Activated naive CD8-positive, alpha-beta T cell treated with anti-CD3 and anti-CD28 coated beads, Interleukin-2, amount 50 U/mL, for 24 hours (primary cell): ENCODE measurements around the gene ANO5.
"Not testable (repeated sequence)": the region's sequence is repeated elsewhere in the genome, so short reads cannot be mapped to it uniquely, and the experiment has no call there.

Experiments
- ATAC-seq: fragments of 150-1000 bp; cut with Tn5 transposase; one replicate; pipeline ENCODE4 v1.10.0; 2021
- DNase-seq: peaks from one replicate; pipeline ENCODE4 v3.0.0; 2021
- H3K27ac Mint-ChIP-seq: one replicate; pipeline ENCODE4 v1.8.0; 2021; ENCODE audit warnings: mild to moderate bottlenecking, mixed read lengths
- H3K27me3 Mint-ChIP-seq: one replicate; pipeline ENCODE4 v1.8.0; 2021; ENCODE audit warnings: mixed read lengths
- H3K36me3 Mint-ChIP-seq: one replicate; pipeline ENCODE4 v1.8.0; 2021; ENCODE audit warnings: low read depth, mixed read lengths
- H3K4me1 Mint-ChIP-seq: one replicate; pipeline ENCODE4 v1.8.0; 2021; ENCODE audit warnings: mixed read lengths
- H3K4me3 Mint-ChIP-seq: one replicate; pipeline ENCODE4 v1.8.0; 2021; ENCODE audit warnings: mild to moderate bottlenecking, moderate library complexity, mixed read lengths
- H3K9me3 Mint-ChIP-seq: one replicate; pipeline ENCODE4 v1.8.0; 2021; ENCODE audit warnings: mixed read lengths

ANO5 gene

DNA sequence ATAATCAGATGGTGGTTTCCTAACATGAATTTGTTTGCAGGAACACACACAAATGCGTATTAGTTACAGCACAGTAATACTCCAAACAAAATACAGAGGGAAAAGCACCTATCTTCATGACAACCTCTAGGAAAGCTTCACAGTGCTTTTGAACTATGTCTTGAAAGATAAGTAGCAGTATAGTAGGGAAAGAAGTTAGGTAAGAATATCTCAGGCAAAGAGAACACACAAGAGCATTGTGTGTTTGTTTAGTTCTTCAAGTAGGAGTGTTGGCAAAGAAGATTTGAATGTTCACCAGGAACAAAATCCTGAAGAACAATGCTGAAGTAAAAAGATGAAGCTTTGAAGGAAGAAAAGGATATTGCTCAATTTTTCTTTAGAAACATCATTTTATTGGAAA is 54.1 kb downstream of the ANO5 start:
- H3K36me3 Mint-ChIP-seq, result no peaks in the 10 kb centered on the region
- no peak for DNase-seq
- no peak for ATAC-seq
- peaks cover 14% of the 10 kb centered on the region for H3K27me3 Mint-ChIP-seq
- no peaks in the 10 kb centered on the region for H3K4me1 Mint-ChIP-seq
- H3K9me3 Mint-ChIP-seq, result no peaks in the 10 kb centered on the region
- H3K27ac Mint-ChIP-seq, result no peak overlapping the region
- H3K4me3 Mint-ChIP-seq, result no peak overlapping the region

GRCh38 chr11:22249871-22250270 is 57.0 kb downstream of the ANO5 start:
- Mint-ChIP-seq H3K27me3 (peaks cover 14% of the 10 kb centered on the region), H3K4me1 (no peaks in the 10 kb centered on the region), H3K36me3 (no peaks in the 10 kb centered on the region), H3K4me3 (no peak overlapping the region), H3K27ac (no peak overlapping the region), H3K9me3 (no peaks in the 10 kb centered on the region)
- DNase-seq (no peak), ATAC-seq (no peak)

DNA sequence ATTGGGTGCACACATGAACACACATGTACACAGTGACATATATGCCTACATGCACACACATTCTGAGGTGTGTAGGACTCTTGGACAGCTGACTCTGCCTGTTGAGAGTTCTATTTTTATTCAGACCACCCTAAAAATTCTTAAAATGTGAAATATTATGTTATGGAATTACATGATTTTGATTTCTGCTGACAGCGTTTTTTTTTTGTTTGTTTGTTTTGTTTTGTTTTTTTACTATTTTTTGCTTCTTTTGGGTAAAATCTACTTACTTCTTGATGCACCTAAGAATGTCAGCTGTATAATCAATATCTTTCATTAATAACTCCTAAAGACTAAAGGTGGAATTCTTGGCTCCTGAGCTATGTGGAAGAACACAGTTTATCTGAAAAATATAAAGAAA is 64.0 kb downstream of the ANO5 start:
- peaks cover 2% of the 10 kb centered on the region for H3K27me3 Mint-ChIP-seq
- DNase-seq, result no peak
- no peak overlapping the region for H3K27ac Mint-ChIP-seq
- H3K4me3 Mint-ChIP-seq, result no peak overlapping the region
- H3K9me3 Mint-ChIP-seq, result no peaks in the 10 kb centered on the region
- no peaks in the 10 kb centered on the region for H3K4me1 Mint-ChIP-seq
- ATAC-seq, result no peak
- no peaks in the 10 kb centered on the region for H3K36me3 Mint-ChIP-seq

- H3K4me3 Mint-ChIP-seq, result no peak overlapping the region
- no peaks in the 10 kb centered on the region for H3K36me3 Mint-ChIP-seq
- H3K27me3 Mint-ChIP-seq, result peaks cover 5% of the 10 kb centered on the region
- no peaks in the 10 kb centered on the region for H3K9me3 Mint-ChIP-seq
- DNase-seq (no peak), ATAC-seq (no peak)
- no peak overlapping the region for H3K27ac Mint-ChIP-seq
- H3K4me1 Mint-ChIP-seq, result no peaks in the 10 kb centered on the region
Observed at GRCh38 chr11:22263613-22264012, 70.7 kb downstream of the ANO5 start.

DNA sequence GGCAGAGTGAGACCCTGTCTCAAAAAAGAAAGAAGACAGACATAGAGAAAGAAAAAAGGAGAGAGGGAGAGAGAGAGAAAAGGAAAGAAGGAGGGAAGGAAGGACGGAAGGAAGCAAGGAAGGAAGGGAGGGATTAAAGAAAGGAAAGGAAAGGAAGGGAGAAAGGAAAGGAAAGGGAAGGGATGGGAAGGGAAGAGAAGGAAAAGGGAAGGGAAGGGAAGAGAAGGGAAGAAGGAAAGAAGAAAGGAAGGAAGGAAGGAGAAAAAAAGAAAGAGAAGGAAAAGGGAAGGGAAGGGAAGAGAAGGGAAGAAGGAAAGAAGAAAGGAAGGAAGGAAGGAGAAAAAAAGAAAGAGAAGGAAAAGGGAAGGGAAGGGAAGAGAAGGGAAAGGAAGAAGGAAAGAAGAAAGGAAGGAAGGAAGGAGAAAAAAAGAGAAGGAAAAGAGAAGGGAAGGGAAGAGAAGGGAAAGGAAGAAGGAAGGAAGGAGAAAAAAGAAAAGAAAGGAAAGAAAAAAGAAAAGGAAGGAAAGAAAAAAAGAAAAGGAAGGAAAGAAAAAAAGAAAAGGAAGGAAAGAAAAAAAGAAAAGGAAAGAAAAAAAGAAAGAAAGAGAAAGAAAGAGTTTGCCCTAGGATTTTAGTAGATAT is 76.2 kb downstream of the ANO5 start:
- H3K4me3 Mint-ChIP-seq, DNase-seq, H3K4me1 Mint-ChIP-seq, H3K9me3 Mint-ChIP-seq, H3K27me3 Mint-ChIP-seq, ATAC-seq, H3K27ac Mint-ChIP-seq, H3K36me3 Mint-ChIP-seq: not testable (repeated sequence)

DNA sequence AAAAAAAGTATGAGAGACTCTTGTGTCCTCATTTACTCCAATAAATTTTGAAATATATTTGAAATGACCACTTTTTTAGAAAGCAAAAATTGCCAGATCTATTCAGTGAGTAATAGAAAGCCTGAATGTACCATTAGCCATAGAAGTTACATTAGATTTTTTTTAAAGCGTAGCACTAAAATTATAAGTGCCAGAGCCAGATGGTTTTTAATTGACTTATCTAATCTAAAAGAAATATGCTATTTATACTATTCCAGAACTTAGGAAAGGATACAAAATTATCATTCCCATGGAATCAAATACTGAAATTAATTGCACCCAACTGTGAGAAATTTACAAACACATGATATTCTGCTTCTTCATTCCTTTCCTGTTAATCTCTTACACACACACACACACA is 80.9 kb downstream of the ANO5 start:
- Mint-ChIP-seq H3K27ac (no peak overlapping the region), H3K4me3 (no peak overlapping the region), H3K27me3 (no peaks in the 10 kb centered on the region), H3K36me3 (no peaks in the 10 kb centered on the region), H3K9me3 (no peaks in the 10 kb centered on the region), H3K4me1 (no peaks in the 10 kb centered on the region)
- ATAC-seq (no peak), DNase-seq (no peak)

DNA sequence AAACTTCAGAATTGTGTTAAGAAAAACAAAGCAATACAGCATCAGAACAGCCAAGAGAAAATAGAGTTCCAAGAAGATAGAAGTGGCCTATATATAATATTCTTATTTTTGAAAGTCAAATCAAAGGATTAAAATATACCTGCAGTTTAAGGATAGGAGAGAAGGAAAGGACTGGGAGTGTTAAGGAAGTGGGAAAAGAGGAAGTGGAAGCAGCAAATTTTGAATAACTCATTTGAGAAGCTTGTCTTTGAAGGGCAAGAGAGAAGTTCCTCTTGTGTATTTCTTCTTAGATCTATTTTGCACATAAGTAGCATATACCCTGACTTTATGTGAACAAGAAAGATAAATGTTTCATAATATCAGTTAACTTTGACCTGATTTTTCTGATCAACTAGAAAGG is 82.7 kb downstream of the ANO5 start:
- DNase-seq (no peak), ATAC-seq (no peak)
- no peaks in the 10 kb centered on the region for H3K4me1 Mint-ChIP-seq
- H3K9me3 Mint-ChIP-seq, result no peaks in the 10 kb centered on the region
- no peak overlapping the region for H3K4me3 Mint-ChIP-seq
- no peaks in the 10 kb centered on the region for H3K27me3 Mint-ChIP-seq
- no peak overlapping the region for H3K27ac Mint-ChIP-seq
- no peaks in the 10 kb centered on the region for H3K36me3 Mint-ChIP-seq

- no peak overlapping the region for H3K27ac Mint-ChIP-seq
- DNase-seq (no peak), ATAC-seq (no peak)
- no peak overlapping the region for H3K4me3 Mint-ChIP-seq
- no peaks in the 10 kb centered on the region for H3K27me3 Mint-ChIP-seq
- H3K36me3 Mint-ChIP-seq, result no peaks in the 10 kb centered on the region
- H3K4me1 Mint-ChIP-seq, result no peaks in the 10 kb centered on the region
- H3K9me3 Mint-ChIP-seq, result no peaks in the 10 kb centered on the region
Observed at GRCh38 chr11:22276535-22276934, 83.7 kb downstream of the ANO5 start.

DNA sequence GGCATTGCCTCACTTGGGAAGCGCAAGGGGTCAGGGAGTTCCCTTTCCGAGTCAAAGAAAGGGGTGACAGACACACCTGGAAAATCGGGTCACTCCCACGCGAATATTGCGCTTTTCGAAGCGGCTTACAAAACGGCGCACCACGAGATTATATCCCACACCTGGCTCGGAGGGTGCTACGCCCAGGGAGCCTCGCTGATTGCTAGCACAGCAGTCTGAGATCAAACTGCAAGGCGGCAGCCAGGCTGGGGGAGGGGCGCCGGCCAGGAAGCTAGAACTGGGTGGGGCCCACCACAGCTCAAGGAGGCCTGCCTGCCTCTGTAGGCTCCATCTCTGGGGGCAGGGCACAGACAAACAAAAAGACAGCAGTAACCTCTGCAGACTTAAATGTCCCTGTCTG is 92.1 kb downstream of the ANO5 start:
- H3K9me3 Mint-ChIP-seq, H3K27me3 Mint-ChIP-seq, ATAC-seq, H3K27ac Mint-ChIP-seq, H3K4me3 Mint-ChIP-seq, H3K36me3 Mint-ChIP-seq, DNase-seq, H3K4me1 Mint-ChIP-seq: not testable (repeated sequence)

GRCh38 chr11:22302368-22302767 is 109.5 kb downstream of the ANO5 start:
- Mint-ChIP-seq H3K27ac (no peak overlapping the region), H3K9me3 (no peaks in the 10 kb centered on the region)

DNA sequence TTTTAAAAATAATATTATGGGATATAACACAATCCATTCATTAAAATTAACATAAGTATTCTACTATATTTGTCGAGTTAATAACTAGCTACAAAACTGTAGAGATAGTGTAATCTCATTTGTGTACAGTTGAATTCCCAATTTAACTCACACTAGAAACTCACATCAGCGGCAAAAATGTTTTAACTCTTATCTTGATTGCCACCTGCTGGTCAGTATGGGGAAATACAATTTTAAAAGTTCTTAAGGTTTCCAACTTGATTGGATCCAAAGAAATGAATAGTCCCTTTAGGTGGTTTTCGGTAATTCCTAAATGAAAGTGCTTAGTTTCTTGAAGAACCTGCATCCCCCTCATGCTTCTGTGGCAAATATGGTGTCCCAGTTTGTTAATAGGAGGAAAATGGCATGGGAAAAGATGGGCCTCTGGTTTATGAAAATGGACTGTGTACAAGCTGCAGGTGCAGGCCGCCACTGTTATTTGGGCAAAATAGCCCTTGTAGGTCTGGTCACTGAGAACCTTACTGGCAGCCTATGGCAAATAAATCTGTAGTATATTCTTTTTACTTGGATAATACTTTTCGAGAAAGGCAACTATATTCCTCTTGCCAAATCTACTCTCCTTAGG is 111.6 kb downstream of the ANO5 start:
- Mint-ChIP-seq H3K4me3 (no peak overlapping the region), H3K27me3 (peaks cover 16% of the 10 kb centered on the region), H3K4me1 (no peaks in the 10 kb centered on the region), H3K27ac (no peak overlapping the region), H3K36me3 (no peaks in the 10 kb centered on the region), H3K9me3 (no peaks in the 10 kb centered on the region)
- ATAC-seq (no peak), DNase-seq (no peak)

More at GRCh38 chr11:22302368-22302767, 109.5 kb downstream of the ANO5 start:
- Mint-ChIP-seq H3K36me3 (no peaks in the 10 kb centered on the region), H3K4me3 (no peak overlapping the region), H3K4me1 (no peaks in the 10 kb centered on the region), H3K27me3 (peaks cover 16% of the 10 kb centered on the region)
- DNase-seq (no peak), ATAC-seq (no peak)

DNA sequence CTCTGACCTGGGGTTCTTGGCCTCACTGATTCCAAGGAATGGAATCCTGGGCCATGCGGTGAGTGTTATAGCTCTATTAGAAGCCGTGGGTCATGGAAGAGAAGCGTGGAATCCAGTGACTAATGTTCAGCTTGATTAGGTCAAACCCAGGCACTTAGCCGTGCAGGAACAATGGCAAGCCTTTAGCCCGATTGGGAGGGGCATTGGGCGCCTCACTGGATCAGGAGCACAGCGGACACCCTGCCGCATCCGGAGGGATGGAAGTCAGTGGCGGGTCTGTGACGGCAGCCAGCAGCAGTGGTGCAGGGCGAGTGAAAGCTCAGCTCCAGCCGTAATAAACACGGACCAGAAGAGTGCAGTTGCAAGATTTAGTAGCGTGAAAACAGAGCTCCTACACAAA is 124.8 kb downstream of the ANO5 start:
- H3K9me3 Mint-ChIP-seq, result no peaks in the 10 kb centered on the region
- H3K4me3 Mint-ChIP-seq, result no peak overlapping the region
- peaks cover 3% of the 10 kb centered on the region for H3K27me3 Mint-ChIP-seq
- H3K36me3 Mint-ChIP-seq, result no peaks in the 10 kb centered on the region
- no peaks in the 10 kb centered on the region for H3K4me1 Mint-ChIP-seq
- no peak overlapping the region for H3K27ac Mint-ChIP-seq
- ATAC-seq (no peak), DNase-seq (no peak)

GRCh38 chr11:22331771-22332170 is 138.9 kb downstream of the ANO5 start:
- H3K9me3 Mint-ChIP-seq, result no peaks in the 10 kb centered on the region
- H3K4me3 Mint-ChIP-seq, result no peak overlapping the region
- no peak for ATAC-seq
- H3K36me3 Mint-ChIP-seq, result no peaks in the 10 kb centered on the region
- no peak overlapping the region for H3K27ac Mint-ChIP-seq
- no peak for DNase-seq
- peaks cover 6% of the 10 kb centered on the region for H3K27me3 Mint-ChIP-seq
- no peaks in the 10 kb centered on the region for H3K4me1 Mint-ChIP-seq
